Thyroid gland (tissue), 4 donors: ENCODE data around the gene TIMM13. TPM values are rescaled to one million over a fixed set of nuclear protein-coding genes. Genes with fewer than 3 reads are reported as not detected.

Experiments
- DNase-seq, 2 donors: peaks; one replicate each; pipeline ENCODE4 v3.0.0-alpha.2; 2019
- H3K27ac ChIP-seq, 3 donors: fragments of 200-600 bp; sonication (generic); 1 replicate in 2 of 3; 2 replicates in 1 of 3; pipeline ENCODE4 v1.5.1; 2016 to 2019; ENCODE audit warnings: mild to moderate bottlenecking in 1 of 3, moderate library complexity in 1 of 3
- H3K27me3 ChIP-seq: fragments of 200-600 bp; sonication (generic); one replicate; pipeline ENCODE4 v1.5.1; 2019
- H3K36me3 ChIP-seq, 2 donors: fragments of 200-600 bp; sonication (generic); one replicate each; pipeline ENCODE4 v1.5.1; 2016 to 2019
- H3K4me1 ChIP-seq, 2 donors: fragments of 200-600 bp; sonication (generic); one replicate each; pipeline ENCODE4 v1.5.1; 2017 to 2019
- H3K4me3 ChIP-seq, 3 donors: fragments of 200-600 bp; sonication (generic); replicated peaks in 1 of 3; 1 replicate in 2 of 3; 2 replicates in 1 of 3; pipeline ENCODE4 v1.5.1; 2016; ENCODE audit warnings: mild to moderate bottlenecking in 1 of 3
- H3K9me3 ChIP-seq: fragments of 200-600 bp; sonication (generic); one replicate; pipeline ENCODE4 v1.5.1; 2017
- CTCF ChIP-seq, 6 experiments: fragments of 200-600 bp in 3 of 6; fragments of 450-650 bp in 3 of 6; sonication (generic) in 3 of 6; IDR thresholded peaks; one replicate each; pipeline ENCODE4 v1.5.1; 2016 to 2019; ENCODE audit warnings: antibody characterized with exemption in 6 of 6, mild to moderate bottlenecking in 2 of 6, inconsistent platforms in 1 of 6, moderate library complexity in 1 of 6
- POLR2A ChIP-seq, 2 donors: fragments of 450-650 bp; IDR thresholded peaks; one replicate each; pipeline ENCODE4 v1.6.1; 2017; ENCODE audit warnings: antibody characterized with exemption in 2 of 2, mild to moderate bottlenecking in 2 of 2, moderate library complexity in 1 of 2
- WGBS, 2 donors: methylation state at CpG; one replicate each; pipeline ENCODE4 v1.1.5; 2017; 5-methylcytosine and 5-hydroxymethylcytosine counted together
- intact Hi-C: fragments of 100-400 bp; cut with DNase I; formaldehyde crosslinking; loops from one replicate; pipeline ENCODE4 v1.15.1; 2023
- total RNA-seq, 4 donors: library from RNA; depleted of rRNA; stranded (reverse); fragments of >200 nt; gene quantifications; one replicate each; pipeline ENCODE4 v1.2.3, GENCODE V29; 2016

TIMM13 gene
- total RNA-seq, 4 donors from 2014 or later = 27.4 to 52.9 (median 45.0) TPM

- no peak for TF ChIP-seq POLR2A (IDR thresholded peaks at IDR 0.05)
- TF ChIP-seq CTCF (IDR thresholded peaks at IDR 0.05) = no peak
- Histone ChIP-seq H3K9me3 (no peaks in the 10 kb centered on the region), H3K27me3 (no peaks in the 10 kb centered on the region), H3K4me3 (no peak overlapping the region), H3K36me3 (no peaks in the 10 kb centered on the region), H3K4me1 (no peaks in the 10 kb centered on the region), H3K27ac (no peak overlapping the region)
- WGBS, 2 donors = 93 to 95% methylated on average over 8 of the region's 8 CpGs
- no peak for DNase-seq
- intact Hi-C loops = no loop called here
Observed at GRCh38 chr19:2411709-2412108, 15.7 kb downstream of the TIMM13 start.

- DNase-seq = no peak
- Histone ChIP-seq H3K9me3 (no peaks in the 10 kb centered on the region), H3K27me3 (no peaks in the 10 kb centered on the region), H3K4me1 (no peaks in the 10 kb centered on the region), H3K27ac (no peak overlapping the region), H3K4me3 (no peak overlapping the region), H3K36me3 (no peaks in the 10 kb centered on the region)
- WGBS, 2 donors = 93 to 99% methylated on average over 5 to 7 of the region's 7 CpGs
- intact Hi-C loops = no loop called here
- no peak for TF ChIP-seq CTCF (IDR thresholded peaks at IDR 0.05)
- no peak for TF ChIP-seq POLR2A (IDR thresholded peaks at IDR 0.05)
Observed at GRCh38 chr19:2410023-2410422, 17.4 kb downstream of the TIMM13 start.

- intact Hi-C loops = no loop called here
- no peak for DNase-seq
- no peak for TF ChIP-seq POLR2A (IDR thresholded peaks at IDR 0.05)
- TF ChIP-seq CTCF (IDR thresholded peaks at IDR 0.05) = no peak
- Histone ChIP-seq H3K9me3 (no peaks in the 10 kb centered on the region), H3K4me1 (no peaks in the 10 kb centered on the region), H3K36me3 (no peaks in the 10 kb centered on the region), H3K27me3 (no peaks in the 10 kb centered on the region), H3K27ac (no peak overlapping the region), H3K4me3 (no peak overlapping the region)
- 88 to 92% methylated on average over 7 of the region's 7 CpGs for WGBS, 2 donors
Observed at GRCh38 chr19:2409352-2409912, 18.0 kb downstream of the TIMM13 start.

- Histone ChIP-seq H3K9me3 (no peaks in the 10 kb centered on the region), H3K4me1 (no peaks in the 10 kb centered on the region), H3K4me3 (no peak overlapping the region), H3K36me3 (no peaks in the 10 kb centered on the region), H3K27ac (no peak overlapping the region), H3K27me3 (no peaks in the 10 kb centered on the region)
- intact Hi-C loops = no loop called here
- TF ChIP-seq CTCF (IDR thresholded peaks at IDR 0.05) = no peak
- TF ChIP-seq POLR2A (IDR thresholded peaks at IDR 0.05) = no peak
- 91 to 93% methylated on average over 18 to 22 of the region's 25 CpGs for whole genome bisulfite sequencing, 2 donors
- DNase-seq = no peak
Observed at GRCh38 chr19:2408247-2408646, 19.1 kb downstream of the TIMM13 start.

GRCh38 chr19:2399582-2399981 lies 27.8 kb downstream of the TIMM13 start:
- Histone ChIP-seq H3K9me3 (no peaks in the 10 kb centered on the region), H3K4me1 (no peaks in the 10 kb centered on the region), H3K27ac (no peak overlapping the region), H3K4me3 (no peak overlapping the region), H3K27me3 (no peaks in the 10 kb centered on the region), H3K36me3 (no peaks in the 10 kb centered on the region)
- TF ChIP-seq POLR2A (IDR thresholded peaks at IDR 0.05) = no peak
- no peak for TF ChIP-seq CTCF (IDR thresholded peaks at IDR 0.05)
- WGBS, 2 donors = 88 to 90% methylated on average over 4 of the region's 4 CpGs
- no peak for DNase-seq
- intact Hi-C loops = loop anchor here (10.0 kb wide), 1 partner anchor 255 kb away; no protein-coding TSS in a partner anchor
